ENCODE measurements around the gene TACC3. TPM values are rescaled to one million over a fixed set of nuclear protein-coding genes. Genes with fewer than 3 reads are reported as not detected.

Gene TACC3
- 10 to 100 TPM; 39.7 to 52.7 (median 41.8) TPM for polyA plus RNA-seq (ENCODE audit: insufficient read length in 4 of 4)

- peak; percentile 84 to 86 (median 86) for DNase-seq (ENCODE audit: low read depth in 4 of 4, low spot score in 3 of 4)
Measured at GRCh38 chr4:1721003-1721665, at the start of gene TACC3, which contains the start of gene TMEM129. TSS of gene TACC3 (plus strand) at chr4:1721521. CDS start at chr4:1723422, 1,901 bp downstream. TSS of gene TMEM129 (minus strand) at chr4:1721323. CDS start at chr4:1720837, 486 bp downstream.

GRCh38 chr4:1673671-1674070 is 47.6 kb upstream of the TACC3 start:
- no peak for DNase-seq (ENCODE audit: low read depth in 4 of 4, low spot score in 3 of 4)

- DNase-seq (ENCODE audit: low read depth in 4 of 4, low spot score in 3 of 4): no peak
Measured at GRCh38 chr4:1674682-1675081, 46.6 kb upstream of the TACC3 start.

- no peak for DNase-seq (ENCODE audit: low read depth in 4 of 4, low spot score in 3 of 4)
Measured at GRCh38 chr4:1675136-1675801, 46.1 kb upstream of the TACC3 start.

GRCh38 chr4:1675802-1676137 is 45.6 kb upstream of the TACC3 start:
- DNase-seq (ENCODE audit: low read depth in 4 of 4, low spot score in 3 of 4): no peak

GRCh38 chr4:1676605-1677525 is 44.5 kb upstream of the TACC3 start:
- no peak for DNase-seq (ENCODE audit: low read depth in 4 of 4, low spot score in 3 of 4)

- no peak for DNase-seq (ENCODE audit: low read depth in 4 of 4, low spot score in 3 of 4)
Measured at GRCh38 chr4:1678244-1678643, 43.1 kb upstream of the TACC3 start.

- no peak for DNase-seq (ENCODE audit: low read depth in 4 of 4, low spot score in 3 of 4)
Measured at GRCh38 chr4:1682860-1683259, 38.5 kb upstream of the TACC3 start.

- peak in 1 of 4 donors; percentile 12 for DNase-seq (ENCODE audit: low read depth in 4 of 4, low spot score in 3 of 4)
Measured at GRCh38 chr4:1683261-1683735, 38.0 kb upstream of the TACC3 start.

- DNase-seq (ENCODE audit: low read depth in 4 of 4, low spot score in 3 of 4): peak in 3 of 4 donors; percentile 70 to 78 (median 71)
Measured at GRCh38 chr4:1683736-1684505, 37.4 kb upstream of the TACC3 start, which contains the start of gene FAM53A. TSS of gene FAM53A (minus strand) at chr4:1684313. CDS start at chr4:1668741, 15,572 bp downstream.

- DNase-seq (ENCODE audit: low read depth in 4 of 4, low spot score in 3 of 4): no peak
Measured at GRCh38 chr4:1684506-1685234, 36.7 kb upstream of the TACC3 start.

- DNase-seq (ENCODE audit: low read depth in 4 of 4, low spot score in 3 of 4): peak in 1 of 4 donors; percentile 51
Measured at GRCh38 chr4:1685235-1686150, 35.8 kb upstream of the TACC3 start.

- DNase-seq (ENCODE audit: low read depth in 4 of 4, low spot score in 3 of 4): no peak
Measured at GRCh38 chr4:1686440-1687036, 34.8 kb upstream of the TACC3 start.

- no peak for DNase-seq (ENCODE audit: low read depth in 4 of 4, low spot score in 3 of 4)
Measured at GRCh38 chr4:1690698-1691097, 30.6 kb upstream of the TACC3 start.

GRCh38 chr4:1691737-1692373 is 29.5 kb upstream of the TACC3 start:
- no peak for DNase-seq (ENCODE audit: low read depth in 4 of 4, low spot score in 3 of 4)

- peak in 1 of 4 donors; percentile 51 for DNase-seq (ENCODE audit: low read depth in 4 of 4, low spot score in 3 of 4)
Measured at GRCh38 chr4:1693131-1693896, 28.0 kb upstream of the TACC3 start.

GRCh38 chr4:1695913-1696312 is 25.4 kb upstream of the TACC3 start:
- DNase-seq (ENCODE audit: low read depth in 4 of 4, low spot score in 3 of 4): no peak
